ENCODE results near the gene PTPRS. TPM values are rescaled to one million over a fixed set of nuclear protein-coding genes. Genes with fewer than 3 reads are reported as not detected.

The PTPRS gene
- total and polyA plus RNA-seq, 2 donors: 4.7 to 8.5 TPM

DNA sequence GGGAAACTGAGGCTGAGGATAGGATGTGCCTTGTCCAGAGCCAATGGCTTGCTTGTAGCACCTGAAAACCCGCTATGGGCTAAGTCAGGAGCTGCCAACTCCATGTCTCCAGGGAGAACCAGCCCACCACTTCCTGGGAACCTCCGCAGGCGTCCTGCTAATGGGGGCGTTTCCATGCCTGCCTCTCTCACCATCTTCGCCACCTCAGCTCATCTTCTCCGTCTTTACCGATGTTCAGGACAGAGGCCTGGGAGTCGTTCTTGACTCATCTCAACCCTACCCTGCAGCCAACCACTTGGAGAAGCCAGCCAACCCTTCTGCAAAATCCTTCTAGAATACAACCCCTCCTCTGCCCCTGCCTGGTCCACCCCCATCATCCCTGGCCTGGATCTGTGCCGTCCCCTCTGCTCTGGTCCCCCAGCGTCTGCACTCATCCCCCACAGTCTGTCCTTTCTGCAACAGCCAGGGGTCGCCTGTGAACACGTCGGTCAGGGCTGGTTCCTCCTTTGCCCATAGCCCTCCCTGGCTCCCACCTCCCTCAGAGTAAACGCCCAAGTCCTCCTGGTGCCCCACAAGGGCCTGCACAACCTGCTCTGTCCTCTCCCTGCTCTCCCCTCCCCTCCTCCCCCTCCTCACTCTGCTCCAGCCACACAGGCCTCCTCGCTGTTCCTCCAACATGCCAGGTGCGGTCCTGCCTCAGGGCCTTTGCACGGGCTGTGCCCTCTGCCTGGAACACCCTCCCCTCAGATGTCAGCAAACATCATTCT, 31.0 kb downstream of the PTPRS start:
- 79% methylated on average over 17 of the region's 17 CpGs for WGBS
- no peak for DNase-seq (ENCODE audit: low read depth in 6 of 9, low spot score in 9 of 9)
- H3K9me3 ChIP-seq (ENCODE audit: control insufficient read depth in 2 of 2, insufficient read depth in 1 of 2, low read length in 1 of 2): no peaks in the 10 kb centered on the region
- H3K27ac ChIP-seq (ENCODE audit: low read depth in 1 of 2, low read length in 1 of 2): no peak overlapping the region
- H3K27me3 ChIP-seq (ENCODE audit: control insufficient read depth in 2 of 2, insufficient read depth in 1 of 2, low read length in 1 of 2): peaks cover 0 to 10% of the 10 kb centered on the region in 2 donors
- H3K36me3 ChIP-seq (ENCODE audit: control insufficient read depth in 2 of 2, insufficient read depth in 2 of 2, low read length in 1 of 2): no peaks in the 10 kb centered on the region
- no peaks in the 10 kb centered on the region for H3K4me1 ChIP-seq (ENCODE audit: control insufficient read depth in 2 of 2, insufficient read depth in 2 of 2, low read length in 2 of 2)
- H3K4me3 ChIP-seq (ENCODE audit: low read length in 2 of 2): no peak overlapping the region

DNA sequence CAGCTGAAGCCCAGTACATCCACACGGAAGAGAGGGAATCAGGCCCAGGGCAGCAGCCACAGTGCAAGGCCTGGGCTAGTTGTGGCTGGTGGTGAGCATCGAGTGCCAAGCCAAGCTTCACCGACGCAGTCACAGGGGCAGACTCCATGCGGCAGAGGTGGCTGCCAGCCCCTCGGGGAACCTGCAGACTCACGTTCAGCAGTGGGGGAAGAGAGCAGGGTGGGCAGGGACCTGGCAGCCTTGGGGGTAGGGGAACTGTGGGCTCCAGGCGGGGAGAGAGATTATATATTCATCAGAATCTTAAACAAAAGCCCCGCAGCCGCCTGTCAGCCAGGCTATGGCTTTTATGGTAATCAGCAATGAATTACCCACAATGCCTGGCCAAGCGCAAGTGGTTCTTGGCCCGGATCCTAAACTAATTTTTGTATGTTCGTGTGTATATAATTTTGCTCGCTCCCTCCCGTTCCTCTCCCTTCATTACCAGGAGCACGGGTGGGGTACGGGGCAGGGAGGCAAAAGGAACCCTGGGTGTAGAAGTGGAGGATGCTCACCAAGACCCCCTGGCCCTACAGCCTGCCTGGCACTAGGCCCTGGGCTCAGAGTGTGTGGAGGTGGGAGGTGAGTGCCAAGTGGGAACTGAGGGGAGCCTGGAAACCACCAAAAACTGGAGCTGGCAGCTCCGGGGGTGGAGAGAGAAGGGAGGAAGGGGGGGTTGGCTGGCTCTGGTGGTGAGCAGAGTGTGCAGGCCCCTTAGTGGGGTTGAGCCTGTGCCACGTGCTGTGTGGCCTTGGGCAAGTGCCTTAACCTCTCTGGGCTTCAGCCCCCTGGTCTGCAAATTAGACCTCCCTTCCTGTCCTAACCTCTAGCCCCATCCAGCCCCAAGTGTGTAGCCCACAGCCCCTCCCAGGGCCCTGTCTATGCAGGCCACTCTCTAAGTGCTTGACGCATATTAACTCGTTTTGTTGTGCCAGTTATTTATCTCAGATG, 31.9 kb downstream of the PTPRS start:
- peak overlapping the region in 1 of 2 donors; percentile 73 for H3K27ac ChIP-seq (ENCODE audit: low read depth in 1 of 2, low read length in 1 of 2)
- H3K4me1 ChIP-seq (ENCODE audit: control insufficient read depth in 2 of 2, insufficient read depth in 2 of 2, low read length in 2 of 2): no peaks in the 10 kb centered on the region
- DNase-seq (ENCODE audit: low read depth in 6 of 9, low spot score in 9 of 9): no peak
- no peak overlapping the region for H3K4me3 ChIP-seq (ENCODE audit: low read length in 2 of 2)
- H3K27me3 ChIP-seq (ENCODE audit: control insufficient read depth in 2 of 2, insufficient read depth in 1 of 2, low read length in 1 of 2): peaks cover 0 to 10% of the 10 kb centered on the region in 2 donors
- H3K9me3 ChIP-seq (ENCODE audit: control insufficient read depth in 2 of 2, insufficient read depth in 1 of 2, low read length in 1 of 2): no peaks in the 10 kb centered on the region
- 88% methylated on average over 21 of the region's 21 CpGs for WGBS
- H3K36me3 ChIP-seq (ENCODE audit: control insufficient read depth in 2 of 2, insufficient read depth in 2 of 2, low read length in 1 of 2): no peaks in the 10 kb centered on the region

DNA sequence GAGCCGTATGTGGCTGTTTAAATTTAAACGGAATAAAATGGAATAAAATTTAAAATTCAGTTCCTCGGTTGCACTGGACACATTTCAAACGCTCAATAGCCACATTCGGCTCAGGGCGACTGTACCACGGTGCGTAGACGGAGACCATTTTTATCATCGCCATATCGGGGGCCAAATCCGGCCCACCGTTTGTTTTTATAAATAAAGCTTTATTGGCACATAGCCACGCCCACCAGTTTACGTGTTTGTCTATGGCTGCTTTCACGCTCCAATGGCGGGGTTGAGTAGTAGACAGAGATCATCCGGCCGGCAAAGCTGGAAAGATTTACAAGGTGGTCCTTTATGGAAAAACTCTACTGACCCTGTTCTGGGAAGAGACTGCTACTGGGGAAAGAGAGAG, 33.0 kb downstream of the PTPRS start:
- peaks cover 0 to 3% of the 10 kb centered on the region in 2 donors for H3K27me3 ChIP-seq (ENCODE audit: control insufficient read depth in 2 of 2, insufficient read depth in 1 of 2, low read length in 1 of 2)
- no peak overlapping the region for H3K27ac ChIP-seq (ENCODE audit: low read depth in 1 of 2, low read length in 1 of 2)
- H3K4me1 ChIP-seq (ENCODE audit: control insufficient read depth in 2 of 2, insufficient read depth in 2 of 2, low read length in 2 of 2): no peaks in the 10 kb centered on the region
- H3K4me3 ChIP-seq (ENCODE audit: low read length in 2 of 2): no peak overlapping the region
- 98% methylated on average over 19 of the region's 19 CpGs for WGBS
- no peak for DNase-seq (ENCODE audit: low read depth in 6 of 9, low spot score in 9 of 9)
- H3K36me3 ChIP-seq (ENCODE audit: control insufficient read depth in 2 of 2, insufficient read depth in 2 of 2, low read length in 1 of 2): no peaks in the 10 kb centered on the region
- no peaks in the 10 kb centered on the region for H3K9me3 ChIP-seq (ENCODE audit: control insufficient read depth in 2 of 2, insufficient read depth in 1 of 2, low read length in 1 of 2)

DNA sequence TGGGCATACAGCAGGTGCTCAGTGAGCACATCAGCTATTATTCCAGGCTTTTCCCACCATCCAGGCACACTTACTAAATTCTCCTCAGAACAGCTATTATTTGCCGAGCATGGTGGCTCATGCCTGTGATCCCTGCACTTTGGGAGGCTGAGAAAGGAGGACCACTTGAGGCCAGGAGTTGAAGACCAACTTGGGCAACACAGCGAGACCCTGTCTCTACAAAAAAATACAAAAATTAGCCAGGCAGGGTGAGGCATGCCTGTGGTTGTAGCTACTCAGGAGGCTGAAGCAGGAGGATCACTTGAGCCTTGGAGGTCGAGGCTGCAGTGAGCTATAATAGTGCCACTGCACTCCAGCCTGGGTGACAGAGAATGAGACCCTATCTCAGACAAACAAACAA, 35.4 kb downstream of the PTPRS start:
- no peaks in the 10 kb centered on the region for H3K4me1 ChIP-seq (ENCODE audit: control insufficient read depth in 2 of 2, insufficient read depth in 2 of 2, low read length in 2 of 2)
- no peak overlapping the region for H3K4me3 ChIP-seq (ENCODE audit: low read length in 2 of 2)
- no peak for DNase-seq (ENCODE audit: low read depth in 6 of 9, low spot score in 9 of 9)
- no peaks in the 10 kb centered on the region for H3K36me3 ChIP-seq (ENCODE audit: control insufficient read depth in 2 of 2, insufficient read depth in 2 of 2, low read length in 1 of 2)
- no peaks in the 10 kb centered on the region for H3K9me3 ChIP-seq (ENCODE audit: control insufficient read depth in 2 of 2, insufficient read depth in 1 of 2, low read length in 1 of 2)
- WGBS: 89% methylated on average over 3 of the region's 3 CpGs
- H3K27me3 ChIP-seq (ENCODE audit: control insufficient read depth in 2 of 2, insufficient read depth in 1 of 2, low read length in 1 of 2): peaks cover 0 to 3% of the 10 kb centered on the region in 2 donors
- H3K27ac ChIP-seq (ENCODE audit: low read depth in 1 of 2, low read length in 1 of 2): no peak overlapping the region

DNA sequence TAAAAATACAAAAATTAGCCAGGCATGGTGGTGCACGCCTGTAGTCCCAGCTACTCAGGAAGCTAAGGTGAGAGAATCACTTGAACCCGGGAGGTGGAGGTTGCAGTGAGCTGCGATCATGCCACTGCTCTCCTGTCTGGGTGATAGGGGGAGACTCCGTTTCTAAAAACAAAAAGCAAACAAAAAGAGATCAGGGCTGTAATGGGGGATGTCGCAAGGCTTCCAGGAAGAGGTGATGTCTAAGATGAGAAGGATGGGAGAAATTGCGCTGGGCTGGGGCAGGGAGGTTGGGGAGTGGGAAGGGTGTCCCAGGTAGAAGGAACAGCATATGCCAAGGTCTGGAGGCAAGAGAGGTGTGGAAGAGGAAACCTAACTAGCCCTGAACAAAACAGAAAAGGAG, 36.1 kb downstream of the PTPRS start:
- WGBS: 95% methylated on average over 6 of the region's 6 CpGs
- no peaks in the 10 kb centered on the region for H3K9me3 ChIP-seq (ENCODE audit: control insufficient read depth in 2 of 2, insufficient read depth in 1 of 2, low read length in 1 of 2)
- no peak overlapping the region for H3K4me3 ChIP-seq (ENCODE audit: low read length in 2 of 2)
- H3K4me1 ChIP-seq (ENCODE audit: control insufficient read depth in 2 of 2, insufficient read depth in 2 of 2, low read length in 2 of 2): no peaks in the 10 kb centered on the region
- peaks cover 0 to 3% of the 10 kb centered on the region in 2 donors for H3K27me3 ChIP-seq (ENCODE audit: control insufficient read depth in 2 of 2, insufficient read depth in 1 of 2, low read length in 1 of 2)
- DNase-seq (ENCODE audit: low read depth in 6 of 9, low spot score in 9 of 9): no peak
- H3K36me3 ChIP-seq (ENCODE audit: control insufficient read depth in 2 of 2, insufficient read depth in 2 of 2, low read length in 1 of 2): no peaks in the 10 kb centered on the region
- H3K27ac ChIP-seq (ENCODE audit: low read depth in 1 of 2, low read length in 1 of 2): no peak overlapping the region

DNA sequence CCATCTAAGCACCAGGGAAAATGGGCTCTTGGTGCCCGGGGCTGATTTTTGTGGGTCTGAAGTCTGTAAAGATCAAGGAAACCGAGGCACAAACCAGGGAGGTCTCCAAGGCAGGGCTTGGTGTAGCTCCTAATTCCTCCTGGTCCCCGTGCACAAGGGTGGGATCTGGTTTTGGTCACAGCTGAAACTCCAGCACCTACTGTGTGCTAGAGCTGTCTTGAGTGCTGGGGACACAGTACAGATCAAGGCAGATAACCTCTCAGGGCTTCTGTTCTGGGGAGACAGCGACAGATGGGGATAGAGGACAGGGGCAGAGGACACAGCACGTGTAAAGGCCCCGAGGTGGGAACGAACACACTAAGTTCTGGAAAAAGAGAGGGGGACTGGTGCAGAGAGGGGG, 37.4 kb downstream of the PTPRS start:
- Histone ChIP-seq H3K4me1 (ENCODE audit: control insufficient read depth in 2 of 2, insufficient read depth in 2 of 2, low read length in 2 of 2) (no peaks in the 10 kb centered on the region), H3K4me3 (ENCODE audit: low read length in 2 of 2) (no peak overlapping the region), H3K27ac (ENCODE audit: low read depth in 1 of 2, low read length in 1 of 2) (no peak overlapping the region), H3K9me3 (ENCODE audit: control insufficient read depth in 2 of 2, insufficient read depth in 1 of 2, low read length in 1 of 2) (no peaks in the 10 kb centered on the region), H3K36me3 (ENCODE audit: control insufficient read depth in 2 of 2, insufficient read depth in 2 of 2, low read length in 1 of 2) (no peaks in the 10 kb centered on the region), H3K27me3 (ENCODE audit: control insufficient read depth in 2 of 2, insufficient read depth in 1 of 2, low read length in 1 of 2) (peaks cover 0 to 3% of the 10 kb centered on the region in 2 donors)
- DNase-seq (ENCODE audit: low read depth in 6 of 9, low spot score in 9 of 9): no peak
- 93% methylated on average over 7 of the region's 7 CpGs for WGBS

DNA sequence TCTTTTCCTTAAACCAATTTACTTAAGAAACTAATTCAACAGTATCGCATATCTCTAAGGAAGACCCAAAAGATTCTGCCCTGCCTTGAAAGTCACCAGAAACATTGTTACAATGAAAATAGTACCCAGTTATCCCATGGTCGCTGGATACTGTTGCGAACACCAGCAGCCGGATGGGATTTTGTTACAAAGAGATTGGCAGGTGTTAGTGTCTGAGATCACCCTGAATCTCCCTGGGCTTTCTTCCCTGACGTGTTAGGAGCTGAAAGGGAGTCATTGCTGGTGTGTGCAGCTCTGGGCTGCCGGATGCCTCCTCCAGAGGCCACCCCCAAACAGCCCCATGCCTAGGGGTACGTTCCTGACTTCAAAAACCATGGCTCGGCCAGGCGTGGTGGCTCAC, 38.2 kb downstream of the PTPRS start:
- no peak overlapping the region for H3K27ac ChIP-seq (ENCODE audit: low read depth in 1 of 2, low read length in 1 of 2)
- no peak for DNase-seq (ENCODE audit: low read depth in 6 of 9, low spot score in 9 of 9)
- no peak overlapping the region for H3K4me3 ChIP-seq (ENCODE audit: low read length in 2 of 2)
- H3K27me3 ChIP-seq (ENCODE audit: control insufficient read depth in 2 of 2, insufficient read depth in 1 of 2, low read length in 1 of 2): peaks cover 0 to 3% of the 10 kb centered on the region in 2 donors
- no peaks in the 10 kb centered on the region for H3K36me3 ChIP-seq (ENCODE audit: control insufficient read depth in 2 of 2, insufficient read depth in 2 of 2, low read length in 1 of 2)
- 88% methylated on average over 9 of the region's 9 CpGs for WGBS
- H3K4me1 ChIP-seq (ENCODE audit: control insufficient read depth in 2 of 2, insufficient read depth in 2 of 2, low read length in 2 of 2): no peaks in the 10 kb centered on the region
- no peaks in the 10 kb centered on the region for H3K9me3 ChIP-seq (ENCODE audit: control insufficient read depth in 2 of 2, insufficient read depth in 1 of 2, low read length in 1 of 2)

DNA sequence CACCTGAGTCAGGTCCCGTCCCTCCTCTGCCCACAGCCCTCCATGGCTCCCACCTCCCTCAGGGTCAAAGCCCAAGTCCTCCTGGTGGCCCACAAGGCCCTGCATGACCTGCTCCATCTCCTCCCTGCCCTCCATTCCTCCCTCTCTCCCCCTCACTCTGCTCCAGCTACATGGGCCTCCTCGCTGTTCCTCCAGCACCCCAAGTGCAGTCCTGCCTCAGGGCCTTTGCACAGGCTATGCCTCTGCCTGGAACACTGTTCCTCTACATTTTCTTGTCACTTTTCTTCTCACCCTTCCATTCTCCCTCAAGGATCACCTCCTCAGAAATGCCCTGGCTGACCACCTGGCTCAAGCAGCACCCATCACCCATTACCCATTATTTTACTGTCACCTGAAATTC, 41.5 kb downstream of the PTPRS start:
- H3K4me1 ChIP-seq (ENCODE audit: control insufficient read depth in 2 of 2, insufficient read depth in 2 of 2, low read length in 2 of 2): no peaks in the 10 kb centered on the region
- no peaks in the 10 kb centered on the region for H3K9me3 ChIP-seq (ENCODE audit: control insufficient read depth in 2 of 2, insufficient read depth in 1 of 2, low read length in 1 of 2)
- WGBS: 95% methylated on average over 2 of the region's 2 CpGs
- H3K36me3 ChIP-seq (ENCODE audit: control insufficient read depth in 2 of 2, insufficient read depth in 2 of 2, low read length in 1 of 2): no peaks in the 10 kb centered on the region
- DNase-seq (ENCODE audit: low read depth in 6 of 9, low spot score in 9 of 9): no peak
- no peak overlapping the region for H3K4me3 ChIP-seq (ENCODE audit: low read length in 2 of 2)
- H3K27ac ChIP-seq (ENCODE audit: low read depth in 1 of 2, low read length in 1 of 2): no peak overlapping the region
- H3K27me3 ChIP-seq (ENCODE audit: control insufficient read depth in 2 of 2, insufficient read depth in 1 of 2, low read length in 1 of 2): peaks cover 2 to 10% of the 10 kb centered on the region in 2 donors

DNA sequence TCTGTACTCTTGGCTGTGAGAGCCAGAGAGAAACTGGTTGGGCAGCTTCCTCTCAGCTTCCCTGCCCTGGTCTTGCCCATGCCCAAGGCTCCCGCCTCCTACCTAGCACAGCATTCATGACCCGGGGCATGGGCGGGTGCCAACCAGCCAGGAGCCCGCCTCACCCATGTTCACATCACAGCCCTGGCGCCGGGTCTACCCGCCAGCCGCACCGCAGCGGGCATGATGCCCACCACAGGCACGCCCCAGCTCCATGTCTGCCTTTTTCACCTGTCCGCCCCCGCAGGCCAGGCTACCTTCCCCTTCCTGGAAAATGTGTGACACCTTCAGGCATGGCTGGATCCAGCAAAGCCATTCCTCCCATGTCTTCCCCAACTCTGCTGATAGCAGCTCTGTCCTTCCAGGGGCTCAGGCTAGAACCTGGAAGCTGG, 42.1 kb downstream of the PTPRS start:
- Histone ChIP-seq H3K27ac (ENCODE audit: low read depth in 1 of 2, low read length in 1 of 2) (no peak overlapping the region), H3K9me3 (ENCODE audit: control insufficient read depth in 2 of 2, insufficient read depth in 1 of 2, low read length in 1 of 2) (no peaks in the 10 kb centered on the region), H3K27me3 (ENCODE audit: control insufficient read depth in 2 of 2, insufficient read depth in 1 of 2, low read length in 1 of 2) (peaks cover 8 to 17% of the 10 kb centered on the region in 2 donors), H3K4me3 (ENCODE audit: low read length in 2 of 2) (no peak overlapping the region), H3K36me3 (ENCODE audit: control insufficient read depth in 2 of 2, insufficient read depth in 2 of 2, low read length in 1 of 2) (no peaks in the 10 kb centered on the region), H3K4me1 (ENCODE audit: control insufficient read depth in 2 of 2, insufficient read depth in 2 of 2, low read length in 2 of 2) (peaks cover 3% of the 10 kb centered on the region in 2 donors)
- no peak for DNase-seq (ENCODE audit: low read depth in 6 of 9, low spot score in 9 of 9)
- WGBS: 97% methylated on average over 13 of the region's 13 CpGs
